GM21717 (cell line): ENCODE results near the gene GCNT3.

Experiments used
- ATAC-seq: cut with Tn5 transposase; IDR thresholded peaks from one replicate; pipeline ENCODE4 v1.9.1; 2021; ENCODE audit warnings: mild to moderate bottlenecking, moderate library complexity; ENCODE audit not compliant: unreplicated experiment

GCNT3 gene, protein sequence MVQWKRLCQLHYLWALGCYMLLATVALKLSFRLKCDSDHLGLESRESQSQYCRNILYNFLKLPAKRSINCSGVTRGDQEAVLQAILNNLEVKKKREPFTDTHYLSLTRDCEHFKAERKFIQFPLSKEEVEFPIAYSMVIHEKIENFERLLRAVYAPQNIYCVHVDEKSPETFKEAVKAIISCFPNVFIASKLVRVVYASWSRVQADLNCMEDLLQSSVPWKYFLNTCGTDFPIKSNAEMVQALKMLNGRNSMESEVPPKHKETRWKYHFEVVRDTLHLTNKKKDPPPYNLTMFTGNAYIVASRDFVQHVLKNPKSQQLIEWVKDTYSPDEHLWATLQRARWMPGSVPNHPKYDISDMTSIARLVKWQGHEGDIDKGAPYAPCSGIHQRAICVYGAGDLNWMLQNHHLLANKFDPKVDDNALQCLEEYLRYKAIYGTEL

DNA sequence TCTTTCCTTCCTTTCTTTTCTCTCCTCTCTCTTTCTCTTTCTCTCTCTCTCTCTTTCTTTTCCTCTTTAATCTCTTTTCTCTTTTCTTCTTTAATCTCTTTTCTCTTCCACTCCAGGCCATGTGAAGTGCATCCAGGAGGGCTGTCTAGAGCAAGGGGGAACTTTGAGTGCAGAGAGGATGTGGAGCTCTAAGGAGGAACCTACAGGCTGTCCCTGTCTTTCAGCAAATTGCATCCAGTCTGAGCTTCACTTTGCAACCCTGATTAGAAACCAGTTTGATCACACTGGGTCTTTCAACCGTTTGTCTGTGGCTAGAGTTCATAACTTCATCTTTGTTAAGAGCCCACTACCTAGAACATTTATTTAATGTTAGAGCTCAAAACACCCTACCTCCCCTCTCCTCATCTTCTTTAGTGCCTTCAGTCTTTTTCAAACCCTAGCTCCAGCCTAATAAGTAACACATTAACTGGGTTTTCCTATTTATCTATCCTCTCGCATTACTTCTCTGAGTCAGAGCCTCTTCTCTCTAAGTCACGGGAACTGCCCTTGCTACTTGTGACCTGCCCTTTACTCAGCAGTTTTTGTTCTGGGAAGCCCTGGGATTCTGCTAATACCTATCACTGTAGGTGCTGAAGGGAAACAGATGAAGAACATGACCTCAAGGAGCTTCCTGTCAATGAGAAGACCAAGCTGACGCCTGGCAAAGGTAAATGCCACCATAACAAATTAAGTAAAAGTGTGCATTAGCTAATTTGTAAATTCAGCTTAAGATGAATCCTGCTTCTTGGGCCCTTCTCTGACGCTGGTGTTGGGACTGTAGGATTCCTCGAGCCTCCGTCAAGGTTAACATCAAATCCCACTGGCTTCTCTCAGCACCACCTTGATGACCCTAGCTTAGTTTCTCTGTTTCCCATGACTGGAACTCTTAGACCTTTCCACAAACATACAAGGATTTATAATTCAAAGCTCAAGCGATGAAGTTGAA lies at the start of gene GCNT3:
GCNT3 (plus strand) TSS at position 508 of the 985 bp plus-strand sequence. CDS start 6,456 bp downstream, outside the sequence.
- no peak for ATAC-seq

DNA sequence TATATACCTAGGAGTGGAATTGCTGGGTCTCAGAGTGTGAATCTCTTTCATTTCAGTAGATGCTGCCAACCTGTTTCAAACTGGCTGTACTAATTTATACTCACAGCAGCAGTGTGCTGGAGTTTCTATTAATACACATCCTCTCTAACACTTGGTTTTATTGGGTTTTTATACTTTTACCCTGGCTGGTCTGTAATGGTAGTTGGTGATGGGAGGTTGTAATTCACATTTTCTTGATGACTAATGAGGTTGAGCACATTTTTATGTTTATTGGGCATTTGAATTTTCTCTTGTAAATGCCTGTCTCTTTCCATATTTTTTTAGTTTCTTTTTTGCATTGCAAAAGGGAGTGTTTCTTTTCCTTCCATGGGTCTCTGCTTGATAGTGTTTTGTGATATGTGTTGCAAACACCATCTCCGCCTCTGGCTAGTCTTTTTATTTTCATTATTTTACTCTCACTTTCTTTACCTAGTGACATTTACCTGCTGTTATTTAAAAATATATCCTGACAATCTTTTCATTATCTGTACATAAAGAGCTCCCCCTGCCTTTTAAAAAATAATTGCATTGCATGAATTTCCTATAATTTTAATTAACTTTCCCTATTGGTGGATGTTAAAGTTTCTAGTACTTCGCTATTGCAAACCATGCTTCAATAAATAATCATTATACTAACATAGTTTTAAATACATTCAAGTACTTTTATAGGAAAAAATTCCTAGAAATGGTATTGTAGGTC lies 49.0 kb upstream of the GCNT3 start:
- no peak for ATAC-seq

DNA sequence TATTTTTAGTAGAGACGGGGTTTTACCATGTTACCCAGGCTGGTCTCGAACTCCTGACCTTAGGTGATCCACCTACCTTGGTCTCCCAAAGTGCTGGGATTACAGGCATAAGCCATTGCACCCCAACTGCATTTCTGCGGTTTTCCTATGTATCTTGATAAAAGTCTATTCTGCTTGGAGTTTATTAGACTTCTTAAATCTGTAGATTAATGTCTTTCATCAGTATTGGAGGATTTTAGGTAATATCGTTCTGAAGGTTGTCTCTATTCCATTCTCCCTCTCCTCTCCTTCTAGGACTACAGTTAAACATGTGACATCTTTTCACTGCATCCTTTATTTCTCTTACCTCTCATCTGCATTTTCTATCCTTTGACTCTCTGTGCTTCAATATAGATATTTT lies 46.3 kb upstream of the GCNT3 start:
- no peak for ATAC-seq

DNA sequence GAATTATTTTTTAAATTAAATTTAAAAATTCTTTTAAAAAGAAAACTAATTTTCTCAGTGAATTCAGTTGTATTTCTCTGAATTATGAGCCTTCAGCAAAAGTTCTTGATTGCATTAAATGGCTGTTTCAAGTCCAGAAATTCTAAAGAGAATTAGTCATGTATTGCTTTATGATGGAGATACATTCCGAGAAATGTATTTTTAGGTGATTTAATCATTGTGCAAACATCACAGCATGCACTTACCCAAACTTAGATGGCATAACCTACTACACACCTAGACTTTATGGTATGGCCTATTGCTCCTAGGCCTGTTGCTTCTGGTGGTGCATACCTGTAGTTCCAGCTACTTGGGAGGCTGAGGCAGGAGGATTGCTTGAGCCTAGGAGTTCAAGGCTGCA lies 44.3 kb upstream of the GCNT3 start:
- no peak for ATAC-seq

DNA sequence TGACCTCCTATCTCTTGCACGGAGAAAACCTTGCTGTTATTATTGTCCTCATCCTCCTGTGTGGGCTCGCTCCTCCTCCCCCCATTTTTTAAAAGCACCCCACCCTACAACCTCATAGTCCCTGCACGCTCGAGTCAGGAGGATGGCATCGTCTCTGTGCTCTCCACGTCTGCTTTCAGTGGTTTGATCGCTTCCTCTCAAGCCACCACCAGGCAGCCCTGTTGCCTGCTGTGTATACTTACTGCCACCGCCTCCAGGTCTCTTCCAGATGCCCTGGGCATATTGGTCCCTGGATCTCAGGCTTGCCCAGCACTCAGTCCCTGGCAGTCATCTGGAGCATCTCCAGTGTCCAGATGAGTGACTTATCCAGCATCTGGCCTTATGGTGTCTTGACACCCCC lies 42.1 kb upstream of the GCNT3 start:
- ATAC-seq: no peak

DNA sequence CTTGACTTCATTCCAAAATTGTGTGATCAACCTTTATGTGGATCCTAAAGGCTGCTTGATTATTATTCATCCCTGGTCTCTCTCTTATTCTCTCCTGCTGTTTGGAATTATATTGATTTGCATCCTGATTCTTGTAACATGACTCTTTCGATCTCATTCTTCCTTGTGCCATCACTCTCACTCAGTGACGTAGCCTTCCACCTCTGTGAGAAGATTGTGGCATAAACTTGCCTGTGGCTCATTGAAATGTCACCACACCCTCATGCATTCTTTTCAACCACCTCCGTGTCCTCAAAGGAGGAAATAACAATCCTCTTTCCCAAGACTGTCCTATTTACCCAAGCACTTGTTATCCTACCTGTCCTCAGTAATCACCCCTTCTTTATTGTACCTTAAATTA lies 41.3 kb upstream of the GCNT3 start:
- ATAC-seq: no peak

DNA sequence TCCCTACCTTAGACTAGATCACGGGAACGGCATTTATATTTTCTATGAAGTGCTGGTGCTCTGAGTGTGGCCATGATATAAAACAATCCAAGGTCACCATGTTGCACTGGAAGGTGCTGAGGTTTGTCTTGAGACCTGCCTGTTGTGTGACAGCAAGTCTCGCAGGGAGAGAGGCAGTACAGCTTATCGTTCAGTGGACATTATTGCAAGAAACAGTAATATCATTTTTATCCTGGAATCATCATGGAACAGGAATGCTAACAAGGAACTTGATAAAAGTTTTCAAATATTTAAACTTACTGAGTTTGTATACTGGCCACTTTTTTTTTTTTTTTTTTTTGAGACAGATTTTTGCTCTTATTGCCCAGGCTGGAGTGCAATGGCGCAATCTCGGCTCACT lies 40.0 kb upstream of the GCNT3 start:
- ATAC-seq: no peak

DNA sequence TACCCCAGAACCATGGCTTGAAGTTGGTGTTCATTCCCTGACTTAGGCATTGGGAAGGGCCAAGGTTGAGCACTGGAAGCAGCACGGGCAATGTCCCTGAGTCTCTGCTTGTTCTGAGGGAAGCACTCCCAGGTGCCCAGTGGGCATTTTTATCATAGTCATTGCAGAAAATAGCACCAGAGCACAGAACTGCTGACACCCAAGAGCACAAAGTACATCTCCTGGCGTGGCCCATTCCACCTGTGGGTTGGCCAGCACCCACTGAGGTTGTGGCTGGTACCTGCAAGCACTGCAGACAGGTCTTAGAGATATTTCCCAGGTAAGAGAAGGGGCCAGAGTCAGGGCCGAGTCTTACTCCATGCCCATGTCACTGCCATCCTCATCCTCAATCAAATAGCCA lies 28.5 kb upstream of the GCNT3 start:
- no peak for ATAC-seq

DNA sequence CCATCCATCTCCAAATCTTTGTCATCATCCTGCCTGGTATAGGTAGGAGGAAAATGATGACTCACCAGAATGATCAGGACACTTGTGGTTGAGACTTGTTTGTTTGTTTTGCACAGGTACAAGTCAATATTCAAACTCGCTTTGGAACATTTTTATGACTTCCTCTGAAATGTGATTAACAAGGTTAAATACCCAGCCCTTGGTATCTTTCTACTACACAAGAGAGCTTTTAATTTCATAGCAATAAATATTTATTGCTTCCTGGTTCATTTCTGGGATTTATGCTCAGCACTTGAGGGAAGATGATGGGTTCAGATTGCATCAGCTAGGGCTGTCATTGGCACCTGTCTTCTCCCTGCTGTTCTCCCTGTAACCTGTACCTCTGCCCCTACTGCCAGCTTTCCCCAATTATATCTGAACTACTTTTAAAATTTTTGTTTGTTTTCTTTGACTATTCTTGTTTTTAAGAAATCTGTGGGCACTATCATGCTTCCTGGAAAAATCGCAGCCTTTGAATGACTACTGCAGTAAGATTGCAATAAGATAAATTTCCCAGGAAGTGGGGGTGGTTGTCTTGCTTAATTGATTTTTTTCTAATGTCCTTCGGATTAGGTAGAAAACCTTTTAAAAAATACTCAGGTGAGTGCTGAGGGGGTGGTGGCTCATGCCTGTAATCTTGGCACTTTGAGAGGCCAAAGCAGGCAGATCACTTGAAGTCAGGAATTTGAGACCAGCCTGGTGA lies 24.3 kb upstream of the GCNT3 start:
- no peak for ATAC-seq

DNA sequence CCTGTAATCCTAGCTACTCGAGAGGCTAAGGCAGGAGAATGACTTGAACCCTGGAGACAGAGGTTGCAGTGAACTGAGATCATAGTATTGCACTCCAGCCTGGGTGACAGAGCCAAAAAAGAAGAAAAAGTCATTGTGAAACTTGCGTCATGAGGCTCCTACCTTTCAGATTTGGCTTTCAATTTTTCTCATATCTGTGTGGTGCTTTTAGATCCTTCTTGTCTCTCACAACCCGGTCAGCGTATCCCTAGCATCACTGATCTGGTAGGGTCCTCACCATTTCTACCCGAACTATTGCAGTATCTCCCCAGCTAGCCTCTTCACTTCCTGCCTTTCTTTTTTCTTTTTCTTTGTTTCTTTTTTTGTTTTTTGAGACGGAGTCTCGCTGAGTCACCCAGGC lies 21.6 kb upstream of the GCNT3 start:
- no peak for ATAC-seq

DNA sequence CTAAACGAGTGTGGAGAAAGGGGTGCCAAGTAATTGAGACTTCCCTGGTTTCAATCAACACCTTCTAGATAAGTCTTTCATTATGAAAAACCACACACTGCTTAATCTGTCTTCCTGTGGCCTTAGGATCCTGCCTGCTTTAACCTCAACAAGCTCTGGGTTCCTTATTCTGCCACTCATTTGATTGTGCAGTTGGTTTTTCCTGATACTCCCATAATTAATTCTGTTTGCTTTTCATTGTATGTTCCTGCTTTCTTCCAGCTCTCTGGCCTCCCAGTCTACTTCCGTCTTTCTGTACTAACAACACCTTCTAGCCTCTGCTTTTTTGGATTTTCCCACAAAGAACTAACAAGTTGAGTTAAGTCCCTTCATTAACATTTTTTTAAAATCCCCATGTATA lies 20.2 kb upstream of the GCNT3 start:
- no peak for ATAC-seq

DNA sequence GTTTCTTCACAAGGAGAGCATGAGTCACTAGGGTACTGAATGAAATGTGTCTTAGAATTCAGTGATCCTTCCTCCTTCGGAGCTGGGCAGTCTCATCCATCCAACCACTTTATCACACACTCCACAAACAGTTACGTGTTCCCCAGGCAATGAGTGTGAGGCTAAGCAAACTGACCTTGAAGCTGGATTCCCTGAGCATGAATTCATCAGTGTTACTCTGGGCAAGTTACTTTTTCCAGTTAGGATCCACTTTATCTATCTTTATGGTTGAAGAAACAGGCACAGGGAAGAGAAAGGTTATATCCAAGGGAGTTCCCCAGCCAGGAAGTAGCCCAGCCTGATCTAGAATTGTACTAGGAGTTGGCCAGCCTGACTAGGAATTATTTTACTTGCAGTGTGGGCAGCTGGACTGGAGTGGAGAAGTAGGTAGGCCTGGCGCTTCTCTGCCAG lies 17.1 kb upstream of the GCNT3 start:
- no peak for ATAC-seq

DNA sequence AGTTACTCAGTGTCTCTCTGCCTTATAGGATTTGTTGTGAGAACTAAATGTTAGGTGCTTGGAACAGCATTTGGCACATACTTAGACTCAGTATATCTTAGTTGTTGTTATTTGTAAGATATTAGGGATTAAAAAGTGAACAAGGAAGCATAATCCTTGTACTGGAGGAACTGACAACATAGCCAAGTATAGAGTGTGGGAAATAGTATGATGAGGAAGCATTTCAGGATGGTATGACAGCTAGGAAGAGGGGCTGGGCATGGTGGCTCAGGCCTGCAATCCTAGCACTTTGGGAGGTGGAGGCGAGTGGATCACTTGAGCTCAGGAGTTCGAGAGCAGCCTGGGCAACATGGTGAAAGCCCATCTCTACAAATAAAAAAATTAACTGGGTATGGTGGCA lies 16.6 kb upstream of the GCNT3 start:
- no peak for ATAC-seq

DNA sequence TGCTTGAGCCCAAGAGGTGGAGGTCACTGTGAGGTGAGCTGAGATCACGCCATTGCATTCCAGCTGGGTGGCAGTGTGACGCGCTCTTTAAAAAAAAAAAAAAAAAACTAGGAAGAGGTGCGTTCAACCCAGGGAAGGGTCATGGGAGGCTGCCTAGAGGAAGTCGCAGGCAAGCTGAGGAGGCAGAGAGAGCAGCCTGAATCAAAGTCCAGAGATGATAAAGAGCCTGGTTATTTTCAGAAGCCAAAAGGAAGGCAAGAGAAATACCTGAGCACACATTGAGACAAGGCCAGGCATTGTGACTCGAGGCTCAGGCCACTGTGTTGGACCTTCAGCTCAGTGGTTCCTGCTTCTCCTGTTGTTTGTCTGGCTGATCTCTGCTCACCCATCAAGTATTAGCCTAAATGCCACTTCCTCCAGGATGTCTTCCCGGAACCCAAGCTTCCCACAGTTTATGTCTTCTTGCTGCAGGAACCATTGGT lies 16.1 kb upstream of the GCNT3 start:
- no peak for ATAC-seq

DNA sequence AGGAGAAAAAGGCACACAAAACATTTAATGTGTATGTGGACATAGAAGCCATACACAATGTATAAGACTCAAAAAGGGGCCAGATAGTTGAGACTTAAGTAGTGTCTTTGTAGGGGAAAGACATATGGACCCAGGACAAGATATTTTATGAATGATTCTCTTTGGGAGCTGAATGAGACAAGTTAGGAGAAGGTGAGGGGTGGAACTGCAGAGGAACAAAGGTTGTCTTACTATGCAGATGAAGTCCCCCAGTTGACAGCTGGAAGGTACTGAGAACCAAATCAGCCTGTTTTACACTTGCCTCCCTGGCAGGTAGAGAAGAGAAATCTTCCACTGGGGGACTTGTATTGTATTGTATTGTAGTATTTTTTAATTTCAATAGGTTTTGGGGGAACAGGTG lies 14.9 kb upstream of the GCNT3 start:
- ATAC-seq: no peak

DNA sequence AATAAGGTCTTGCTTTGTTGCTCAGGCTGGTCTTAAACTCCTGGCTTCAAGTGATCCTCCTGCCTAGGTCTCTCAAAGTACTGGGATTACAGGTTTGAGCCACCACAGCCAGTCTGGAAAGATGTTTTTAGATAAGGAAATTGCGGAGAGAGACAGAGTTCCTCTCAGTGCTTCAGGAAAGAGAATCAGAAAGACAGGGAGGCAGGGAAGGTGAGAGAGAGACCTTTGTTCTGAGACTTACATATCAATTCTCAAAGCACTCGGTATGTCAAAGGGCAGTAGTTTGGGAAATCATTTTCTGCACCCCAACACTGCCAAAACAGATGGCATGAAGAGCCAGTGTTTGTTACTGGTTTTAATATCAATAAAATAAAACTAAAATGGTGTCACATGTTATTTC lies 13.1 kb upstream of the GCNT3 start:
- ATAC-seq: no peak

DNA sequence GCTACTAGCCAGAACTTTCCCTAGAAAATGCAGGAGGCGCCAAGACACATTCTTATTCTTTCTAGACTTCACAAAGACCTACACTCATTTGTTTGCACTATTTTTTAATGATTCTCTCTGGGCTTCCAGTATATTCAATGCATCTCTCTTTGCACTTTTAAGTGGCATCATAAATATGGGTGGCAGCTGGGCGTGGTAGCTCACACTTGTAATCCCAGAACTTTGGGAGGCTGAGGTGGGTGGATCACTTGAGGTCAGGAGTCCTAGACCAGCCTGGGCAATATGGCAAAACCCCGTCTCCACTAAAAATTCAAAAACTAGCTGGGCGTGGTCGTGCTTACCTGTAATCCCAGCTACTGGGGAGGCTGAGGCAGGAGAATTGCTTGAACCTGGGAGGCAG lies 5.6 kb upstream of the GCNT3 start:
- ATAC-seq: no peak

DNA sequence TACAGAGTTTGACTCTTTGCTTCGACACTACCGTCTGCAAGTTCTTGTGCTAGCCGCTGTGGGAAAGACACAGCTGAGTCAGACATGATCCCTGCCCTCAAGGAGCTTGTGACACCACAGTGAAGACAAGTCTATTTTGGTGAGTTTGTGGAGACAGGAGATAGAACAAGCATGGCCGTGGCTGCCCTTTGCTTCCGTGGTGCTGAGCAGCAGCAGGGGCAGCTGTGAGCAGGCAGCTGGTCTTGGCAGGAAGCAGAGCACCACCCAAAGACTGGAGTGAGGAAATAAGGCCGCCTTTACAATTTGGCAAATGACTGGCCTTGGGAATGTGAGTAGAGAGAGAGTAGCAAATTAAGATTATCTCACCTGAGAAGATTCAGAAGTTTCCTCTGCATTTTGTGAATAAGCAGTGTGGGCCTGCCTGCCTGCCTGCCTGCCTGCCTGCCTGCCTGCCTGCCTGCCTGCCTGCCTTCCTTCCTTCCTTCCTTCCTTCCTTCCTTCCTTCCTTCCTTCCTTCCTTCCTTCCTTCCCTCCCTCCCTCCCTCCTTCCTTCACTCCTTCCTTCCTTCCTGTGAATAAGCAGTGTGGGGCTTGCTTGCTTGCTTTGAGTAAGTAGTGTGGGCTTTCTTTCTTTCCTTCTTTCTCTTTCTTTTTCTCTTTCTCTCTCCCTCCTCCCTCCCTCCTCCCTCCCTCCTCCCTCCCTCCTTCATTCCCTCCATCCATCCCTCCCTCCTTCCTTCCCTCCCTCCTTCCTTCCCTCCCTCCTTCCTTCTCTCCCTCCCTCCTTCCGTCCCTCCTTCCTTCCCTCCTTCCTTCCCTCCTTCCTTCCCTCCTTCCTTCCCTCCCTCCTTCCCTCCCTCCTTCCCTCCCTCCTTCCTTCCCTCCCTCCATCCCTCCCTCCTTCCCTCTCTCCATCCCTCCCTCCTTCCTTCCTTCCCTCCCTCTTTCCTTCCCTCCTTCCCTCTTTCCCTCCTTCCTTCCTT lies 1.6 kb upstream of the GCNT3 start:
- ATAC-seq: no peak

DNA sequence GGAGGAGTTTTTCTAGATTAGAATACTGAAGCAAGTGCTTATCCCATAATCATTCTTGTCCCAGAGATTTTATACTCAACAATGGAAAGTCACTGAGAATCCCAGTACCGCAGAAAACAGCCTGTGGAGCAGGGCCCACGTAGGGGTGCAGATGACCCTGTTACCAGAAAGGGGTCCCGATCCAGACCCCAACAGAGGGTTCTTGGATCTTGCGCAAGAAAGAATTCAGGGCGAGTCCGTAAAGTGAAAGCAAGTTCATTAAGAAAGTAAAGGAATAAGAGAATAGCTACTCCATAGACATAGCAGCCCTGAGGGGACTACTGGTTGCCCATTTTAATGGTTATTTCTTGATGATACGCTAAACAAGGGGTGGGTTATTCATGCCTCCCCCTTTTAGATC lies 2.6 kb downstream of the GCNT3 start:
- no peak for ATAC-seq
